D721Med (cell line): ENCODE data around the gene CBFA2T3.

ENCODE experiments used
- DNase-seq: peaks from one replicate; pipeline ENCODE4 v3.0.0; 2011; ENCODE audit warnings: low spot score; ENCODE audit not compliant: insufficient read length
- FAIRE-seq: peaks from 2 replicates; lab custom pipeline; 2011; peaks lifted over from hg19 to GRCh38; lab: Jason Lieb, UNC
- CTCF ChIP-seq: IDR thresholded peaks from 2 replicates; pipeline ENCODE4 v1.5.1; 2012; ENCODE audit warnings: mild to moderate bottlenecking, control low read depth; ENCODE audit not compliant: insufficient read depth; ENCODE audit errors: missing control alignments

The CBFA2T3 gene

GRCh38 chr16:88967830-88968588 lies 9.0 kb downstream of the CBFA2T3 start:
- FAIRE-seq (no peak), DNase-seq (no peak)
- TF ChIP-seq CTCF: no peak

DNA sequence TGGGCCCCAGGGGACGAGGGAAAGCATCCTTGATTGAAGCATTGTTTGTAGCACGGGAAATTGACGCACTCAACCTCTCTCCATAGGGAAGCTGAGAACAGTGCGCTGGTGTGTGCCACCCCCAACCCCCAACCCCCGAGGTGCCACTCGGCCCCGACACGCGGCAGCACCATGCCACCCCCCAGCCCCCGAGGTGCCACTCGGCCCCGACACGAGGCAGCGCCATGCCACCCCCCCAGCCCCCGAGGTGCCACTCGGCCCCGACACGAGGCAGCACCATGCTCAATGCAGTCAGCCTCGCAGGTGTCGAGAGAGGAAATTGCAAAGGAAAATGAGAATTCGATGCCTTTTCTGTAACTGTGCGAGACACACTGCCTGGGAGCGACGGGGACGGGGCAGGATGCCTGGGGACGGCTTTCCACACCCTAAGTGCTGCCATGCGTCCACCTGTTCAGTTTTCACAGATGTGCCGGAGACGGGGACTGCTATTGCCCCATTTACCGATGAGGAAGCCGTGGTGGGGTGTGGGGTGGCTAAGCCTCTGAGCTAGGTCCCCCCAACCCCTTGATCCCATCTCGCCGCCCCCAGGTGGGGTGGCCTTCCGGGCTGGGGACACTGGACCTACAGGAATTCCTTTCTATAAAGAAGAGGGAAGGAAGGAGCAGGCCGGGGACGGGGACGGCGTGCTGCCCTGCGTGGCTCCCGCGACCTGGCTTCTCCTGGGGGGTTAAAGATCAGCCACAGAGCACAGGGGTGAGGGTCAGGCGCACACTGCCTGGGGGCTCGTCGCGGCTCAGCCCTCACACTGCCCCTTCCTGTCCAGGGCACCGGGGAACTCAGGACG lies 9.8 kb downstream of the CBFA2T3 start:
- no peak for TF ChIP-seq CTCF
- no peak for FAIRE-seq
- DNase-seq: no peak

DNA sequence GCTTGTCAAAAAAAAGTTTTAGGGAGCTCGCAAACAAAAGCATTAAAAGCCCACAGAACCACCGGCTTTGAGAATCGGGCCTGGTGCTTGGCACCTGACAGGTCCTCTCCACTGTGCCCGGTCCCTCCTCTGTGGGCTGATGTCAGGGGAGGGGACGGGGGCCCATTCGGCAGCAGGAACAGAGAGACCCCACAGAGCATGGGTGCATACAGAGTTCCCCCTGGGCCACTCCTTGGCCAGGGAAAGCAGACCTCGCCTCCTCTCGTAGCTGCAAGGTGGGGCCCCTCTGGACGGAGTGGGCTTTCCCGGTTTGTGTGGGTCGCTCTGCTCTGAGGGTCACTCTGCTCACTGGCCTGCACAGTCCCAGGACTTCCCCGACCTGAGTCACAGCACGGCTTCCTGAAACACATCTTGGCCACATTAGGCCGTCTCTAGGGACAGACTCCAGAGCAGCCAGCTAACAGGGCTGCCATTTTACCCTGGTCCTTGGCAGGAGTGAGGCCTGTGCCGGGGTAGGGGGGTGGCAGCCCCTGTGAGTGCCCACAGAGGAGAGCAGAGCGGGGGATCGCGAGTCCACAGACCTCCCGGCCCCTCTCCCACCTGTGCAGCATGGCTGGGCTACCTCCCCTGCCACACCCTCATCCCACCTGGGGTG lies 11.1 kb downstream of the CBFA2T3 start:
- FAIRE-seq: no peak

GRCh38 chr16:88965411-88965810 lies 11.6 kb downstream of the CBFA2T3 start:
- no peak for TF ChIP-seq CTCF
- DNase-seq: no peak
- no peak for FAIRE-seq

More for the DNA sequence above, 11.1 kb downstream of the CBFA2T3 start:
- DNase-seq: no peak
- TF ChIP-seq CTCF: no peak

- no peak for TF ChIP-seq CTCF
- DNase-seq (no peak), FAIRE-seq (no peak)
These were observed 12.4 kb downstream of the CBFA2T3 start for GRCh38 chr16:88964636-88965035.

DNA sequence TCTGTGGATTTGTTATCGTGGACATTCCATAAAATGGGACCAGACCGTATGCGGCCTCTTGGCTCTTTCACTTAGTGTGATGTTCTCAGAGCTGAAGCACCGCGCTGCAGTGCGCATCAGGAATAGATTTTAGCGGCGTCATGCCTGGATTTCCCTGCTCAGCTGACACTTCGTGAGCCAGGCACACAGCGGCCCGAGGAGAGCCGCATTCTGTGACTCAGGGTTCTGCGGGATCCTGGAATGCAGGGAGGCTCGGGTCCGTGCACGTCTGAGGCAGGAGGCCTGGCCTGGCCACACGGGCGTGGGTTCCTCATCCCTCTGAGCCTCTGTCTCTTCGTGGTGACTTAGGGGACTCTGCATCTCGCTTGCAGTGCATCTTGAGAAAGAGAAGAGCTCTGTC lies 13.4 kb downstream of the CBFA2T3 start:
- no peak for FAIRE-seq
- TF ChIP-seq CTCF: no peak

More for the DNA sequence above, 13.4 kb downstream of the CBFA2T3 start:
- DNase-seq: no peak
